Hepatocyte (in vitro differentiated cells): ENCODE measurements around the gene GFM2. TPM values are rescaled to one million over a fixed set of nuclear protein-coding genes. Genes with fewer than 3 reads are reported as not detected.

Experiments used
- DNase-seq: peaks from one replicate; pipeline ENCODE4 v3.0.0-alpha.2; 2016; ENCODE audit warnings: low spot score
- H2AFZ ChIP-seq: fragments of 200-600 bp; sonication (generic); 2 replicates; pipeline ENCODE4 v1.6.0; 2016; ENCODE audit warnings: antibody characterized with exemption, mild to moderate bottlenecking
- H3K27ac ChIP-seq: fragments of 200-600 bp; sonication (generic); 2 replicates; pipeline ENCODE4 v1.5.1; 2016; ENCODE audit warnings: mild to moderate bottlenecking
- H3K27me3 ChIP-seq: fragments of 200-600 bp; sonication (generic); 2 replicates; pipeline ENCODE4 v1.6.1; 2016
- H3K36me3 ChIP-seq: fragments of 200-600 bp; sonication (generic); replicated peaks from 2 replicates; pipeline ENCODE4 v1.5.1; 2016; ENCODE audit warnings: low read depth; ENCODE audit not compliant: insufficient read depth
- H3K4me1 ChIP-seq: fragments of 200-600 bp; sonication (generic); 2 replicates; pipeline ENCODE4 v1.5.1; 2016; ENCODE audit warnings: mild to moderate bottlenecking, moderate library complexity; ENCODE audit not compliant: insufficient read depth
- H3K4me2 ChIP-seq: fragments of 200-600 bp; sonication (generic); 2 replicates; pipeline ENCODE4 v1.6.0; 2016
- H3K4me3 ChIP-seq: fragments of 200-600 bp; sonication (generic); 2 replicates; pipeline ENCODE4 v1.5.1; 2016; ENCODE audit warnings: mild to moderate bottlenecking
- H3K79me2 ChIP-seq: fragments of 200-600 bp; sonication (generic); 2 replicates; pipeline ENCODE4 v1.6.0; 2017; ENCODE audit warnings: mild to moderate bottlenecking
- H3K9me2 ChIP-seq: fragments of 200-600 bp; sonication (generic); replicated peaks from 2 replicates; pipeline ENCODE4 v1.6.0; 2017; ENCODE audit warnings: mild to moderate bottlenecking; ENCODE audit not compliant: insufficient read depth
- H3K9me3 ChIP-seq: fragments of 200-600 bp; sonication (generic); 2 replicates; pipeline ENCODE4 v1.5.1; 2016; ENCODE audit warnings: low read depth, mild to moderate bottlenecking
- H4K20me1 ChIP-seq: fragments of 200-600 bp; sonication (generic); 2 replicates; pipeline ENCODE4 v1.6.0; 2016; ENCODE audit warnings: mild to moderate bottlenecking; ENCODE audit not compliant: insufficient read depth, poor library complexity, severe bottlenecking
- EZH2 ChIP-seq: fragments of 200-600 bp; sonication (generic); IDR thresholded peaks from 2 replicates; pipeline ENCODE4 v1.6.1; 2016; ENCODE audit warnings: antibody characterized with exemption, mild to moderate bottlenecking, borderline replicate concordance
- EZH2phosphoT487 ChIP-seq: fragments of 200-600 bp; sonication (generic); IDR thresholded peaks from one replicate; pipeline ENCODE4 v1.6.1; 2018; ENCODE audit warnings: antibody characterized with exemption, mild to moderate bottlenecking, low read depth, moderate library complexity; ENCODE audit not compliant: unreplicated experiment, severe bottlenecking
- WGBS: methylation state at CpG from one replicate; pipeline ENCODE4 v1.1.6; 2016; ENCODE audit warnings: low lambda C conversion rate; ENCODE audit errors: missing lambda C conversion rate; 5-methylcytosine and 5-hydroxymethylcytosine counted together
- polyA plus RNA-seq: library from polyadenylated mRNA; unstranded; fragments of >200 nt; fragmentation: Nextera tagmentation; extraction: Ambion mirVana; gene quantifications from 2 replicates; pipeline ENCODE4 v1.2.1, GENCODE V29; 2016
- total RNA-seq: library from RNA; depleted of rRNA; stranded (reverse); fragments of >200 nt; gene quantifications from 2 replicates; pipeline ENCODE4 v1.2.3, GENCODE V29; 2014
- TF ChIP-seq, protein P1 (sequence below): fragments of 200-600 bp; sonication (generic); IDR thresholded peaks from 2 replicates; pipeline ENCODE4 v1.5.1; 2016; ENCODE audit warnings: antibody characterized with exemption, mild to moderate bottlenecking; ENCODE audit not compliant: poor library complexity

GFM2 gene
- total and polyA plus RNA-seq, 2 experiments from 2014 or later, result 15.8 to 44.8 TPM

- H3K36me3 ChIP-seq, result no peaks in the 10 kb centered on the region
- WGBS, result 94% methylated on average over 4 of the region's 4 CpGs
Measured at GRCh38 chr5:74693191-74693590, 73.7 kb downstream of the GFM2 start.

DNA sequence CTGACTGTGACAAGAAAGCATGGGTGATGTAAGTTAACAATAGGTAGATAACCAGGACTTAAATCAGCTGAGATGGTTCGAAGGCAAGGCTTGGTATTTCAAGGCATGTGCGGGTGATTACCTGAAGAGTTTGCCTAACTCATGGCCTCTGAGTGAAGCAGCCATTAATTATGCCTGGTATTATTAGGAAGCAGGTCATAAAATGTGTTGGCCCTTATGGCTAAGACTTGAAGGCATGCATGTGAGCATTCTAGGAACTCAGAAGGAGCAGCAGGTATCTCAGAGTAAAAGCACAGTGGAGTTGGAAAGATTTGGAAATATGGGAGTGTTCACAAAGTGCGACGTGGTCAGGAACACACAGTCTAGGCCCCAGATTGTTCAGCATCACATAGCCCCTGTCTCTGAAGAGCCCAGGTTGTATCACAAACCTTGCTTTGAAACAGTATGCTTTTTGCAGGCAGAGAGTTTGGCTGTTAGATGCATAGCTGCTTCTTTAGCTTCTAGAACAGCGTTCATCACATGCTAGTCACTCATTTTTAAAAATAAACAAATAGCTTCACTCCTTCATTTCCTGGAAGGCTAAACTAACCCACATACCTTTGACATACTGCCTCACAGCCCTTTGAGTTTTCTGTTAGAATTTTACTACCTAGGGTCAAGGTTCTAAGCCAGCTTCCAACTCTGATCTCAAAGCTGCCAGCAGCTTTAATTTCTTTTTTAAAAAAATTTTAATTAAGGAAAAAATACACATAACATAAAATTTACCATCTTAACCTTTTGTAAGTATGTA lies 79.8 kb downstream of the GFM2 start:
- Histone ChIP-seq H3K36me3 (no peaks in the 10 kb centered on the region), H3K27me3 (no peaks in the 10 kb centered on the region), H3K9me2 (no peaks in the 10 kb centered on the region), H3K79me2 (peaks cover 20% of the 10 kb centered on the region), H4K20me1 (no peaks in the 10 kb centered on the region), H3K27ac (peak overlapping the region; percentile 21), H3K4me2 (peak overlapping the region; percentile 87), H2AFZ (no peak overlapping the region), H3K4me1 (peaks cover 9% of the 10 kb centered on the region), H3K4me3 (no peak overlapping the region), H3K9me3 (no peaks in the 10 kb centered on the region)
- TF ChIP-seq, protein P1, sequence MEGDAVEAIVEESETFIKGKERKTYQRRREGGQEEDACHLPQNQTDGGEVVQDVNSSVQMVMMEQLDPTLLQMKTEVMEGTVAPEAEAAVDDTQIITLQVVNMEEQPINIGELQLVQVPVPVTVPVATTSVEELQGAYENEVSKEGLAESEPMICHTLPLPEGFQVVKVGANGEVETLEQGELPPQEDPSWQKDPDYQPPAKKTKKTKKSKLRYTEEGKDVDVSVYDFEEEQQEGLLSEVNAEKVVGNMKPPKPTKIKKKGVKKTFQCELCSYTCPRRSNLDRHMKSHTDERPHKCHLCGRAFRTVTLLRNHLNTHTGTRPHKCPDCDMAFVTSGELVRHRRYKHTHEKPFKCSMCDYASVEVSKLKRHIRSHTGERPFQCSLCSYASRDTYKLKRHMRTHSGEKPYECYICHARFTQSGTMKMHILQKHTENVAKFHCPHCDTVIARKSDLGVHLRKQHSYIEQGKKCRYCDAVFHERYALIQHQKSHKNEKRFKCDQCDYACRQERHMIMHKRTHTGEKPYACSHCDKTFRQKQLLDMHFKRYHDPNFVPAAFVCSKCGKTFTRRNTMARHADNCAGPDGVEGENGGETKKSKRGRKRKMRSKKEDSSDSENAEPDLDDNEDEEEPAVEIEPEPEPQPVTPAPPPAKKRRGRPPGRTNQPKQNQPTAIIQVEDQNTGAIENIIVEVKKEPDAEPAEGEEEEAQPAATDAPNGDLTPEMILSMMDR, result no peak
- TF ChIP-seq EZH2phosphoT487 (no peak), EZH2 (no peak)
- WGBS, result 77% methylated on average over 5 of the region's 5 CpGs
- DNase-seq, result no peak

More at GRCh38 chr5:74693191-74693590, 73.7 kb downstream of the GFM2 start:
- Histone ChIP-seq H3K27ac (no peak overlapping the region), H3K4me2 (no peak overlapping the region), H3K9me2 (no peaks in the 10 kb centered on the region), H3K79me2 (peaks cover 5% of the 10 kb centered on the region), H3K4me3 (no peak overlapping the region), H4K20me1 (no peaks in the 10 kb centered on the region), H2AFZ (no peak overlapping the region), H3K4me1 (no peaks in the 10 kb centered on the region), H3K27me3 (no peaks in the 10 kb centered on the region), H3K9me3 (no peaks in the 10 kb centered on the region)
- TF ChIP-seq, protein P1, result no peak
- no peak for TF ChIP-seq EZH2
- TF ChIP-seq EZH2phosphoT487, result no peak
- no peak for DNase-seq

- no peaks in the 10 kb centered on the region for H3K9me2 ChIP-seq
- H3K4me3 ChIP-seq, result peak overlapping the region; percentile 86
- no peaks in the 10 kb centered on the region for H3K36me3 ChIP-seq
- H4K20me1 ChIP-seq, result no peaks in the 10 kb centered on the region
- H3K27ac ChIP-seq, result peak overlapping the region; percentile 23
- peak overlapping the region; percentile 87 for H3K4me2 ChIP-seq
- peak overlapping the region; percentile 83 for H2AFZ ChIP-seq
- no peak for DNase-seq
- no peaks in the 10 kb centered on the region for H3K27me3 ChIP-seq
- peaks cover 9% of the 10 kb centered on the region for H3K4me1 ChIP-seq
- whole genome bisulfite sequencing, result 56% methylated on average over 10 of the region's 10 CpGs
- peaks cover 20% of the 10 kb centered on the region for H3K79me2 ChIP-seq
- TF ChIP-seq EZH2 (no peak), EZH2phosphoT487 (no peak)
- TF ChIP-seq, protein P1, result no peak
- H3K9me3 ChIP-seq, result no peaks in the 10 kb centered on the region
Measured at GRCh38 chr5:74685979-74686631, 80.8 kb downstream of the GFM2 start.
